GM04504 (cell line): ENCODE measurements around the gene KIF2C.
"Not testable (repeated sequence)": the region's sequence is repeated elsewhere in the genome, so short reads cannot be mapped to it uniquely, and the experiment has no call there.

Experiments used
- DNase-seq: peaks from one replicate; pipeline ENCODE4 v3.0.0-alpha.2; 2012; ENCODE audit warnings: low read depth

Gene KIF2C

GRCh38 chr1:44739307-44740178 lies at the start of gene KIF2C:
Gene KIF2C (plus strand): TSS chr1:44739837. CDS start chr1:44739933, 96 bp downstream.
- DNase-seq, result peak; percentile 92

GRCh38 chr1:44693159-44693558 lies 46.5 kb upstream of the KIF2C start:
- no peak for DNase-seq

- DNase-seq, result no peak
Measured at GRCh38 chr1:44693900-44694299, 45.7 kb upstream of the KIF2C start.

GRCh38 chr1:44694863-44695478 lies 44.7 kb upstream of the KIF2C start:
- no peak for DNase-seq

GRCh38 chr1:44695671-44696070 lies 44.0 kb upstream of the KIF2C start:
- DNase-seq, result no peak

GRCh38 chr1:44696101-44696500 lies 43.5 kb upstream of the KIF2C start:
- no peak for DNase-seq

- DNase-seq, result no peak
Measured at GRCh38 chr1:44696789-44697345, 42.8 kb upstream of the KIF2C start.

GRCh38 chr1:44698138-44698537 lies 41.5 kb upstream of the KIF2C start:
- no peak for DNase-seq

GRCh38 chr1:44699375-44699774 lies 40.3 kb upstream of the KIF2C start:
- not testable (repeated sequence) for DNase-seq

- DNase-seq, result no peak
Measured at GRCh38 chr1:44700573-44700972, 39.1 kb upstream of the KIF2C start.

GRCh38 chr1:44701141-44701573 lies 38.5 kb upstream of the KIF2C start:
- no peak for DNase-seq

- DNase-seq, result no peak
Measured at GRCh38 chr1:44705470-44705869, 34.2 kb upstream of the KIF2C start.

GRCh38 chr1:44705938-44706337 lies 33.7 kb upstream of the KIF2C start:
- no peak for DNase-seq

- DNase-seq, result peak; percentile 86
Measured at GRCh38 chr1:44707112-44707881, 32.3 kb upstream of the KIF2C start.

- peak; percentile 40 for DNase-seq
Measured at GRCh38 chr1:44707959-44708831, 31.4 kb upstream of the KIF2C start.

- no peak for DNase-seq
Measured at GRCh38 chr1:44713321-44713781, 26.3 kb upstream of the KIF2C start.

GRCh38 chr1:44714532-44714931 lies 25.1 kb upstream of the KIF2C start:
- no peak for DNase-seq

GRCh38 chr1:44714944-44715571 lies 24.6 kb upstream of the KIF2C start:
- DNase-seq, result peak; percentile 40

- DNase-seq, result no peak
Measured at GRCh38 chr1:44717156-44717555, 22.5 kb upstream of the KIF2C start.

- DNase-seq, result no peak
Measured at GRCh38 chr1:44717653-44718052, 22.0 kb upstream of the KIF2C start.

- DNase-seq, result no peak
Measured at GRCh38 chr1:44718091-44718490, 21.5 kb upstream of the KIF2C start.
